CD4-positive, CD25-positive, alpha-beta regulatory T cell (primary cell): ENCODE results near the gene EPHA2. TPM values are rescaled to one million over a fixed set of nuclear protein-coding genes. Genes with fewer than 3 reads are reported as not detected.

Source experiments
- ATAC-seq, 2 donors: fragments of 150-1000 bp; cut with Tn5 transposase; one replicate each; pipeline ENCODE4 v1.10.0; 2021; ENCODE audit warnings: low read depth in 2 of 2, moderate number of reproducible peaks in 2 of 2, moderate library complexity in 1 of 2
- DNase-seq, 3 donors: peaks; one replicate each; pipeline versions ENCODE4 v3.0.0 to v3.0.0-alpha.2; 2012 to 2022; ENCODE audit warnings: mixed read lengths in 1 of 3
- H3K27ac ChIP-seq: one replicate; pipeline ENCODE4 v1.7.0; 2013; ENCODE audit warnings: mild to moderate bottlenecking, low read length; ENCODE audit not compliant: insufficient read depth, poor library complexity, severe bottlenecking
- H3K27me3 ChIP-seq: one replicate; pipeline ENCODE4 v1.7.0; 2013; ENCODE audit warnings: low read length; ENCODE audit not compliant: control insufficient read depth, insufficient read depth
- H3K36me3 ChIP-seq: one replicate; pipeline ENCODE4 v1.7.0; 2013; ENCODE audit warnings: mild to moderate bottlenecking, low read length, moderate library complexity; ENCODE audit not compliant: control insufficient read depth, insufficient read depth
- H3K4me1 ChIP-seq: 2 replicates; pipeline ENCODE4 v1.7.0; 2013; ENCODE audit warnings: mild to moderate bottlenecking, low read length; ENCODE audit not compliant: insufficient read depth, control insufficient read depth, poor library complexity, severe bottlenecking
- H3K4me3 ChIP-seq: one replicate; pipeline ENCODE4 v1.7.0; 2013; ENCODE audit warnings: low read depth, mild to moderate bottlenecking, low read length, moderate library complexity
- H3K9me3 ChIP-seq, 2 experiments: 1 replicate in 1 of 2; 2 replicates in 1 of 2; pipeline ENCODE4 v1.7.0; 2013; ENCODE audit warnings: low read length in 2 of 2, mild to moderate bottlenecking in 1 of 2, moderate library complexity in 1 of 2; ENCODE audit not compliant: control insufficient read depth in 2 of 2
- H3K27ac Mint-ChIP-seq, 3 donors: one replicate each; pipeline ENCODE4 v1.8.0; 2020 to 2022; ENCODE audit warnings: mild to moderate bottlenecking in 3 of 3, mixed read lengths in 3 of 3, moderate library complexity in 2 of 3
- H3K27me3 Mint-ChIP-seq: one replicate; pipeline ENCODE4 v1.8.0; 2022; ENCODE audit warnings: mild to moderate bottlenecking, mixed read lengths
- H3K36me3 Mint-ChIP-seq: one replicate; pipeline ENCODE4 v1.8.0; 2020; ENCODE audit warnings: mixed read lengths
- H3K4me1 Mint-ChIP-seq, 4 donors: one replicate each; pipeline ENCODE4 v1.8.0; 2020 to 2022; ENCODE audit warnings: mixed read lengths in 4 of 4, mild to moderate bottlenecking in 1 of 4
- H3K4me3 Mint-ChIP-seq, 4 donors: one replicate each; pipeline ENCODE4 v1.8.0; 2020 to 2022; ENCODE audit warnings: mild to moderate bottlenecking in 4 of 4, mixed read lengths in 4 of 4, moderate library complexity in 3 of 4
- H3K9me3 Mint-ChIP-seq, 7 donors: one replicate each; pipeline ENCODE4 v1.8.0; 2020 to 2022; ENCODE audit warnings: mixed read lengths in 7 of 7, mild to moderate bottlenecking in 3 of 7, moderate library complexity in 2 of 7
- polyA plus RNA-seq, 4 donors: library from polyadenylated mRNA; unstranded; fragments of 300-500 nt; fragmentation: Illumina TruSeq; gene quantifications; one replicate each; pipeline ENCODE4 v1.2.3, GENCODE V29; 2021
- total RNA-seq: library from RNA; stranded (reverse); gene quantifications from one replicate; pipeline ENCODE4 v1.2.3, GENCODE V29; 2022

EPHA2 gene
- total and polyA plus RNA-seq, 5 donors from 2014 or later, result not detected

DNA sequence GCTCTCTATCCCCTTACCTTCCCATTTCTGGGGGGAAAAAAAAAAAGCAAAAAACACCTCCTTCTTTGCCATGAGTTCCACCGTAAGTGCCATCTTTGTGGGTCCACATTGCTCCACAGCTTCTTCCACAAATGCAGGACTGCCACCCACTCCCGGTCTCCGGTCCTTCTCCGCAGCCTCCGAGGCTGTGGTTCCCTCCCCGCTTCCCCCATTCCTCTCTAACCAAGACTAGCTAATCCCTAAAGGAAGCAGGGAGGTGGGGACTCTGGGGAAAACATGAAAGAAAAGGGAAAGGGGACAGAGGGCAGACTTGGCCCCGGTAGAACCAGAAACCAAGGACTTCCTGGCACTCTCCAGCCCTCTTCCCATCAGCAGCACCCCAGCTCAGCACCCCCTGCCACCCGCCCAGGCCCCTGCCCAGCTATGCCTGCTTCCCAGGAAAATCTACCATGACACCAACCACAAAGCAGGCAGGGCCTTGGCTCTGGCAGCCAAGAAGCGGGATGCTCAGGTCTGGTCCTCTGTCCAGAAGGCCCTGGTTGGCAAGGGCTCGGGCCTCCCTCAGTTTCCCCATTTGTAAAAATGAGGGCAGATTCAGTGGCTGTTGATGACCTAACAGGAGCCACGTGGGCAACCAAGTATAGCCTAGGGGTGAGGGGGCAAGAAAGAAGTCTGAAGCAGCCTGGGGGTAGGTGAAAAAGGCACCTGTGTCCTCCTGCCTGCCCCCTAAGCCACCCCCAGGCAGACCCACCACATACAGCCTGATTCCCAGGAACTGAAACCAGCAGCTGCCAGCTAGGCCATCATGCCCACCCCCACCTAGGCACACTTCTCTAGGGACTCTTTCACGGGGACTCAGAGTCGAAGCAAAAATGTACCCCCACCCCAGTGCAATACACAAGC is 2.5 kb downstream of the EPHA2 start:
- no peaks in the 10 kb centered on the region for H3K9me3 ChIP-seq
- Mint-ChIP-seq H3K27ac (no peak overlapping the region), H3K4me3 (peak overlapping the region in 1 of 4 donors; percentile 45), H3K9me3 (no peaks in the 10 kb centered on the region), H3K4me1 (peaks cover 5 to 38% (median 15%) of the 10 kb centered on the region in 4 donors), H3K27me3 (peaks cover 15% of the 10 kb centered on the region), H3K36me3 (no peaks in the 10 kb centered on the region)
- H3K27me3 ChIP-seq, result peaks cover 3% of the 10 kb centered on the region
- no peaks in the 10 kb centered on the region for H3K36me3 ChIP-seq
- ATAC-seq, result no peak
- DNase-seq, result no peak
- H3K4me1 ChIP-seq, result peaks cover 44% of the 10 kb centered on the region
- H3K27ac ChIP-seq, result no peak overlapping the region
- H3K4me3 ChIP-seq, result no peak overlapping the region

DNA sequence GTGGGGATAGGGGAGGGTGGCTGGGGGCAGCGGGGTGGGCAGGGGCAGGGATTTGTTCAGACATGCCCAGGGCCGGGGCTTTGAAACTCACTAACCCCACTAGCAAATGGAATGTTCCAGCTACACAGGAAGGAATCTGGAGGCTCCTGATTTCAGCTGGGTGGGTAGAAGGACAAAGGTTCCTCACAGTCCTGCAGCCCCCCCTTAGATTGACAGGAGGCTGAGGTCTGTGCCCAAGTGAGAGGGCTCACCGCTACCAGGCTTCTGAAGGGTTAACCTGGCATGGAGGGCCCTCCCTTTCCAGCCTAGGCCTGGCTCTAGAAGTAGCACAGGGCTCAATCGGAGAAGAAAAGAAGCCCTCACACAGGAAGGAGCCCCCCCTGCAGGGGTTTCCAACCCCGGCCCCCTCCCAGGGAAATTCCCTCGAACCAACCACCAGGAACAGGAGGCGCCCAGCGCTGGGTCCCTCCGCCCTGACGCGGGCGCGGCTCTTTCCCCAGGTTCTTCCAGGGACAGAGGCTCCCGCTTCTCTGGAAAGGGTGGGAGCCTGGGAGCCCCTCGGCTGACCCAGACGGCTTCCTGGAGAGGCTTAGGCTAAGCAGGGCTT is 3.3 kb downstream of the EPHA2 start:
- peaks cover 15% of the 10 kb centered on the region for H3K27me3 Mint-ChIP-seq
- H3K27ac Mint-ChIP-seq, result no peak overlapping the region
- peaks cover 37% of the 10 kb centered on the region for H3K4me1 ChIP-seq
- no peak for ATAC-seq
- H3K27ac ChIP-seq, result no peak overlapping the region
- no peaks in the 10 kb centered on the region for H3K9me3 Mint-ChIP-seq
- H3K4me1 Mint-ChIP-seq, result peaks cover 0 to 31% (median 8%) of the 10 kb centered on the region in 4 donors
- H3K4me3 ChIP-seq, result no peak overlapping the region
- DNase-seq, result no peak
- no peaks in the 10 kb centered on the region for H3K9me3 ChIP-seq
- no peaks in the 10 kb centered on the region for H3K36me3 Mint-ChIP-seq
- H3K27me3 ChIP-seq, result peaks cover 3% of the 10 kb centered on the region
- H3K4me3 Mint-ChIP-seq, result no peak overlapping the region
- H3K36me3 ChIP-seq, result no peaks in the 10 kb centered on the region

DNA sequence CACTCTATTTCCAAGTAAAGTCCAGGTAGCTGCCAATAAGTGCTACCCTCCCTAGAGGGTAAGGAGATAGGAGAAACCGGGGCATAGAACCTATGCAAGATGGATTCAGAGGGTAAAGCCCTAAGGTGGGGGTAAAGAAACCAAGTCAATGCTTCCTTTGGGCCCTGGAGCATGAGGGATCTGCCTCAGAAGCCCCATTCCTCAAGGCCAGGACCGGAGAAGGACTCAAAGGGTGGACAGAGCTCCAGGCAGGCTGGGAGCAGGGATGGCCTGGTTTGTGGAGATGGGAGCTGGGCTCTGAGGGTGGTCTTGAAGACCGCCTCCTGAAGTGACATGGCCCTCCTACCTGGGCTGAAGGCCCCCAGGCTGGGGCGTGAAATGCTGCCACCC is 3.9 kb downstream of the EPHA2 start:
- H3K4me3 ChIP-seq, result no peak overlapping the region
- H3K27me3 ChIP-seq, result peaks cover 3% of the 10 kb centered on the region
- no peaks in the 10 kb centered on the region for H3K36me3 ChIP-seq
- Mint-ChIP-seq H3K27me3 (peaks cover 15% of the 10 kb centered on the region), H3K36me3 (no peaks in the 10 kb centered on the region), H3K9me3 (no peaks in the 10 kb centered on the region), H3K4me3 (no peak overlapping the region), H3K27ac (no peak overlapping the region), H3K4me1 (peaks cover 0 to 25% (median 3%) of the 10 kb centered on the region in 4 donors)
- DNase-seq, result no peak
- ATAC-seq, result no peak
- peaks cover 31% of the 10 kb centered on the region for H3K4me1 ChIP-seq
- no peak overlapping the region for H3K27ac ChIP-seq
- no peaks in the 10 kb centered on the region for H3K9me3 ChIP-seq

DNA sequence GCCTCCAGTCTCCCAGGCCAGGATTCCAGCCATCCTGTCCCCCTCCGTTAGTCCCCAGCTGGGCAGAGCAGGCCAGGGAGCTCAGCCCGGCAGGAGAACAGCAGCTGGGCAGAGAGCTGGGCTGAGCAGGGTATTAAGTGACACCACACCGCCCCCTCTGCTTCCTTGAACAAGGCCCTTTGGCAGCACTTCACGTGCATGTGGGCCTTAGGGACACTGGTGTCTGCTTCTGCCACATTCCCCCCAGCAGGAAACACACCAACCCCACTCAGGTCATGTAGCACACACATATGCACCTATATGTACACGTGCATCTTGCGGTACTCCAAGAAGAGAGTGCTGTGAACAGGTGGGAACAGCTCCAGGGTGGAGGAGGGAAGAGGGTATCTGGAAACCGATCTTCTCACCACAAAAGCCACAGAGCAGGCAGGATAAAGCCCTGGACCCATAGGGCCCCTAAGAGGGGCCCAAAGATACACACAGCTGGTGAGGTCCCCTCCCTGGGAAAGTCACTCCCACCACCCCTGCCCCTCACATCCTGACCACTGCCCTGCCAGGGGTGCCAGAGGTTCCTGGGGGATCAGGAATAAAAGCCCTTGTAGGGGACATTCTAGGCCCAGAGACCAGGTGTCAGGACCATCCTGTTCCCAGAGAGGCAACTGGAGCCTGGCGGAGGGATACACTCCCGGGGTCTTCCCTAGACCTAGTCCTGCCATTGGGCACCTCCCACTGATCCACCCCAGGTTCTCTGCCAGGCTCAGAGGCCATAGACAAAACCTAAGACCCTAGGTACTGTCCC is 4.5 kb downstream of the EPHA2 start:
- Mint-ChIP-seq H3K4me1 (peaks cover 0 to 19% (median under 1%) of the 10 kb centered on the region in 4 donors), H3K4me3 (peak overlapping the region in 1 of 4 donors; percentile 56), H3K27me3 (peaks cover 14% of the 10 kb centered on the region), H3K9me3 (no peaks in the 10 kb centered on the region), H3K27ac (no peak overlapping the region), H3K36me3 (no peaks in the 10 kb centered on the region)
- DNase-seq (no peak), ATAC-seq (no peak)
- H3K27ac ChIP-seq, result no peak overlapping the region
- H3K9me3 ChIP-seq, result no peaks in the 10 kb centered on the region
- peaks cover 3% of the 10 kb centered on the region for H3K27me3 ChIP-seq
- peaks cover 25% of the 10 kb centered on the region for H3K4me1 ChIP-seq
- no peak overlapping the region for H3K4me3 ChIP-seq
- H3K36me3 ChIP-seq, result no peaks in the 10 kb centered on the region

DNA sequence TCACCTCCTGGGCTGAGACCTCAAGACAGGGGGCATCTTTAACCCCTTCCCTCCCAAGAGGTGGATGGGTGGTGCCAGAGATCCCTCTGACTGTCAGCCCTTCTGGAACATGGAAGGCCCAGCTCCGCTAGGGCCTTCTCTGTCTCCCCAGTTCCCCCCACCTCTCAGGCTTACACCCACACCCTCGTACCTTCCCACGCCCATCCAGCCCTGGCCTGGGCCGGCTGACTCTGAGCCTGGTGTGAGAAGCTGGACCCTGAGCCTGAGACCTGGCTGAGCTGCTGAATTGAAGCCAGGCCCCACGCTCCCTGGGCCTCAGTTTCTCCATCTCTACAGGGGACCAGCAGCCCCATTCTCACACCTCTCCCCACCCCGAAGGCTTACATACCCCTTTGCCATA is 5.4 kb downstream of the EPHA2 start:
- Histone ChIP-seq H3K27ac (no peak overlapping the region), H3K9me3 (no peaks in the 10 kb centered on the region), H3K4me1 (peaks cover 18% of the 10 kb centered on the region), H3K4me3 (no peak overlapping the region), H3K36me3 (no peaks in the 10 kb centered on the region), H3K27me3 (peaks cover 3% of the 10 kb centered on the region)
- peaks cover 0 to 12% (median 0%) of the 10 kb centered on the region in 4 donors for H3K4me1 Mint-ChIP-seq
- no peaks in the 10 kb centered on the region for H3K36me3 Mint-ChIP-seq
- H3K4me3 Mint-ChIP-seq, result no peak overlapping the region
- H3K27ac Mint-ChIP-seq, result no peak overlapping the region
- ATAC-seq (no peak), DNase-seq (no peak)
- H3K27me3 Mint-ChIP-seq, result peaks cover 15% of the 10 kb centered on the region
- no peaks in the 10 kb centered on the region for H3K9me3 Mint-ChIP-seq

DNA sequence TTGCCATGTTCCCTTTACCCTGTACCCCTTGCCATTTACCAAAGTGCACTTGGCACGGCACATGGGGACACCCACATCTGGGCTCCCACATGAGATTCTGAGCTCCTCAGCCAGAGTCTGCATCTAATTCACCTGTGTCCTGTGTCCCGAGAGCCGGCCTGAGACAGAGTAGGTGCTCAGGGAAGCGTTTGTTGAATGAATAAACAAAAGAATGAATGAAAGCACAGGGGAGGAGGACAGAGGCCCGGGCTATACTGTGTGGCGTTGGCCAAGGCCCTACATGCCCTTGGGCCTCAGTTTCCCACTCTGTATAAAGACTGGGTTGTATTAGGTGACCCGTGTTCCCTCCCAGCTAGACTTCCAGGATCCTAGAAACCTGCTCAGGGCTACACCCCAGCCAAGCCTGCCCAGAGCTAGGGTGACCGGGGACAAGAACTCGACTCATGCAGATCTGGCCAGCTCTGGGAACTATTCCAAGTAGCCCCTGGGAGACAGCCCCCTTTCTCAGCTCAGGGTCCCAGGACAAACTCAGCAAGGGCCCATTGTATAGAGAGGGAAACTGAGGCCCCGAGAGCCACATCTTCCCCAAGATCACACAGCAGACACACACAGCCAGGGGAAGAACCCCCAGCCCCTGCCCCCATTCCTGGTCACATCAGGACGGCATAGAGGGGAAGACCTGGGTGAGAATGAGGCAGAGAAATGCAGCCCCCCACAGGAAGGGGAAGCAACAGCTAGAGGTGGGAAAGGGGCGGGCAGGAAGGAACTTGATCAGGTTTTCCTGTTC is 6.0 kb downstream of the EPHA2 start:
- ATAC-seq (no peak), DNase-seq (no peak)
- no peaks in the 10 kb centered on the region for H3K36me3 Mint-ChIP-seq
- no peaks in the 10 kb centered on the region for H3K9me3 Mint-ChIP-seq
- H3K4me3 Mint-ChIP-seq, result no peak overlapping the region
- no peaks in the 10 kb centered on the region for H3K36me3 ChIP-seq
- H3K4me1 Mint-ChIP-seq, result peaks cover 0 to 10% (median 0%) of the 10 kb centered on the region in 4 donors
- H3K9me3 ChIP-seq, result no peaks in the 10 kb centered on the region
- peaks cover 3% of the 10 kb centered on the region for H3K27me3 ChIP-seq
- H3K4me1 ChIP-seq, result peaks cover 11% of the 10 kb centered on the region
- H3K27ac Mint-ChIP-seq, result no peak overlapping the region
- no peak overlapping the region for H3K4me3 ChIP-seq
- no peak overlapping the region for H3K27ac ChIP-seq
- peaks cover 16% of the 10 kb centered on the region for H3K27me3 Mint-ChIP-seq

DNA sequence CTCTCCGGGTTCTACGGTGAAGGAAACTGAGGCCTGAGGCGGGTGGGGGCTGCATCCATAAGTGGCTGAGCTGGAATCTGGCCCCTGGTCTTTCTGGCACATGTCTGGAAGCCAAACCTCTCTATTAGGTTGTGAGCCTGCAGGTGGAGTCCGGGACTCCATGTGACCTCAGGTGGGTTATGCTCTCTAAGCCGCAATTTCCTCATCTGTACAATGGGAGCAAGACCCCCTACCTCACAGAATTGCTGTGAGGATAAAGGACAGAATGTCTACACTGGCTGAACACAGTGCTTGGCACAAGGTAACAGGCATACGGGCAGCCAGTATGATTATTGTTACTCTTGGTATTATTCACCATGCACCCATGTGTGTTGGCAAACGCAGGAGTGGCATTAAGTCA is 6.7 kb downstream of the EPHA2 start:
- Histone ChIP-seq H3K4me1 (peaks cover 4% of the 10 kb centered on the region), H3K36me3 (no peaks in the 10 kb centered on the region), H3K27ac (no peak overlapping the region), H3K4me3 (no peak overlapping the region), H3K9me3 (no peaks in the 10 kb centered on the region), H3K27me3 (peaks cover 3% of the 10 kb centered on the region)
- Mint-ChIP-seq H3K27ac (peak overlapping the region in 1 of 3 donors; percentile 48), H3K9me3 (no peaks in the 10 kb centered on the region), H3K4me3 (no peak overlapping the region), H3K36me3 (no peaks in the 10 kb centered on the region), H3K27me3 (peaks cover 14% of the 10 kb centered on the region), H3K4me1 (peaks cover 0 to 3% (median 0%) of the 10 kb centered on the region in 4 donors)
- ATAC-seq (no peak), DNase-seq (no peak)
